Ectodermal cell (in vitro differentiated cells): ENCODE data around the gene GPR62.
"Not testable (repeated sequence)": the region's sequence is repeated elsewhere in the genome, so short reads cannot be mapped to it uniquely, and the experiment has no call there.

Source experiments
- H3K27ac ChIP-seq: 2 replicates; pipeline ENCODE4 v1.7.0; 2013; ENCODE audit warnings: mild to moderate bottlenecking, low read depth, low read length; ENCODE audit not compliant: insufficient read depth, poor library complexity, severe bottlenecking
- H3K27me3 ChIP-seq: 2 replicates; pipeline ENCODE4 v1.7.0; 2013; ENCODE audit warnings: mild to moderate bottlenecking, low read length; ENCODE audit not compliant: insufficient read depth, control insufficient read depth, poor library complexity, severe bottlenecking
- H3K36me3 ChIP-seq: one replicate; pipeline ENCODE4 v1.7.0; 2013; ENCODE audit warnings: low read length; ENCODE audit not compliant: control insufficient read depth, insufficient read depth
- H3K4me1 ChIP-seq: one replicate; pipeline ENCODE4 v1.7.0; 2013; ENCODE audit warnings: low read length; ENCODE audit not compliant: control insufficient read depth, insufficient read depth
- H3K4me3 ChIP-seq: 2 replicates; pipeline ENCODE4 v1.7.0; 2013; ENCODE audit warnings: low read depth, low read length, control low read depth; ENCODE audit not compliant: insufficient read depth
- H3K9me3 ChIP-seq: 2 replicates; pipeline ENCODE4 v1.7.0; 2013; ENCODE audit warnings: mild to moderate bottlenecking, low read length, moderate library complexity; ENCODE audit not compliant: control insufficient read depth
- WGBS, 2 experiments: methylation state at CpG; one replicate each; pipeline ENCODE4 v1.1.7; 2013; ENCODE audit warnings: missing lambda C conversion rate in 2 of 2; 5-methylcytosine and 5-hydroxymethylcytosine counted together

Gene GPR62

GRCh38 chr3:51993657-51994056 lies 38.5 kb downstream of the GPR62 start:
- H3K36me3 ChIP-seq = peaks cover 26% of the 10 kb centered on the region
- 94 to 95% methylated on average over 4 to 7 of the region's 13 CpGs for WGBS, 2 experiments
- not testable (repeated sequence) for H3K27me3 ChIP-seq, H3K27ac ChIP-seq, H3K9me3 ChIP-seq, H3K4me3 ChIP-seq, H3K4me1 ChIP-seq

- no peaks in the 10 kb centered on the region for H3K27me3 ChIP-seq
Observed at GRCh38 chr3:51994530-51994929, 39.3 kb downstream of the GPR62 start.

GRCh38 chr3:51995346-51996163 lies 40.4 kb downstream of the GPR62 start, which contains the start of gene RPL29:
Gene RPL29, minus strand, starts transcription at chr3:51995895. Its CDS starts 434 bp downstream, at chr3:51995461.
- no peaks in the 10 kb centered on the region for H3K27me3 ChIP-seq
- no peaks in the 10 kb centered on the region for H3K9me3 ChIP-seq
- peaks cover 8% of the 10 kb centered on the region for H3K4me1 ChIP-seq
- WGBS, 2 experiments = 0 to 1% methylated on average over 40 of the region's 40 CpGs
- H3K36me3 ChIP-seq = peaks cover 26% of the 10 kb centered on the region
- peak within 1 kb of the TSS; percentile 98 for H3K27ac ChIP-seq
- peak within 1 kb of the TSS; percentile 100 for H3K4me3 ChIP-seq

More at GRCh38 chr3:51994530-51994929, 39.3 kb downstream of the GPR62 start:
- no peak overlapping the region for H3K27ac ChIP-seq
- peak overlapping the region; percentile 100 for H3K4me3 ChIP-seq
- peaks cover 8% of the 10 kb centered on the region for H3K4me1 ChIP-seq
- H3K36me3 ChIP-seq = peaks cover 26% of the 10 kb centered on the region
- no peaks in the 10 kb centered on the region for H3K9me3 ChIP-seq
- WGBS, 2 experiments = 96 to 100% methylated on average over 2 of the region's 2 CpGs

- 85 to 89% methylated on average over 2 of the region's 2 CpGs for WGBS, 2 experiments
- no peaks in the 10 kb centered on the region for H3K9me3 ChIP-seq
- no peaks in the 10 kb centered on the region for H3K27me3 ChIP-seq
- H3K4me3 ChIP-seq = no peak overlapping the region
- H3K27ac ChIP-seq = no peak overlapping the region
- peaks cover 14% of the 10 kb centered on the region for H3K4me1 ChIP-seq
- peaks cover 22% of the 10 kb centered on the region for H3K36me3 ChIP-seq
Observed at GRCh38 chr3:51997172-51997571, 42.0 kb downstream of the GPR62 start.

- Histone ChIP-seq H3K4me3 (no peak overlapping the region), H3K27ac (no peak overlapping the region), H3K36me3 (peaks cover 15% of the 10 kb centered on the region), H3K9me3 (no peaks in the 10 kb centered on the region), H3K27me3 (no peaks in the 10 kb centered on the region), H3K4me1 (peaks cover 23% of the 10 kb centered on the region)
- WGBS, 2 experiments = 56 to 57% methylated on average over 6 of the region's 7 CpGs
Observed at GRCh38 chr3:51997935-51998596, 42.9 kb downstream of the GPR62 start.

- no peaks in the 10 kb centered on the region for H3K9me3 ChIP-seq
- H3K36me3 ChIP-seq = peaks cover 10% of the 10 kb centered on the region
- no peaks in the 10 kb centered on the region for H3K27me3 ChIP-seq
- H3K4me3 ChIP-seq = no peak overlapping the region
- no peak overlapping the region for H3K27ac ChIP-seq
- H3K4me1 ChIP-seq = peaks cover 30% of the 10 kb centered on the region
- 87 to 90% methylated on average over 7 of the region's 7 CpGs for WGBS, 2 experiments
Observed at GRCh38 chr3:51998774-51999173, 43.6 kb downstream of the GPR62 start.

- H3K27ac ChIP-seq = no peak overlapping the region
Observed at GRCh38 chr3:51999846-52000245, 44.7 kb downstream of the GPR62 start.

GRCh38 chr3:52001443-52001974 lies 46.3 kb downstream of the GPR62 start:
- H3K4me3 ChIP-seq = no peak overlapping the region
- WGBS, 2 experiments = 3 to 5% methylated on average over 18 of the region's 18 CpGs
- H3K36me3 ChIP-seq = no peaks in the 10 kb centered on the region
- no peak overlapping the region for H3K27ac ChIP-seq
- H3K9me3 ChIP-seq = no peaks in the 10 kb centered on the region
- peaks cover 48% of the 10 kb centered on the region for H3K4me1 ChIP-seq
- H3K27me3 ChIP-seq = no peaks in the 10 kb centered on the region

More at GRCh38 chr3:51999846-52000245, 44.7 kb downstream of the GPR62 start:
- H3K9me3 ChIP-seq = no peaks in the 10 kb centered on the region
- WGBS, 2 experiments = 87 to 90% methylated on average over 2 of the region's 2 CpGs
- H3K4me1 ChIP-seq = peaks cover 34% of the 10 kb centered on the region
- H3K4me3 ChIP-seq = no peak overlapping the region
- H3K27me3 ChIP-seq = no peaks in the 10 kb centered on the region
- H3K36me3 ChIP-seq = peaks cover under 1% of the 10 kb centered on the region

- 8% methylated on average over 5 to 6 of the region's 6 CpGs for WGBS, 2 experiments
- H3K4me1 ChIP-seq = peaks cover 50% of the 10 kb centered on the region
- peak overlapping the region; percentile 24 for H3K4me3 ChIP-seq
- H3K9me3 ChIP-seq = no peaks in the 10 kb centered on the region
- no peaks in the 10 kb centered on the region for H3K27me3 ChIP-seq
- peak overlapping the region; percentile 67 for H3K27ac ChIP-seq
- H3K36me3 ChIP-seq = no peaks in the 10 kb centered on the region
Observed at GRCh38 chr3:52002748-52003147, 47.6 kb downstream of the GPR62 start.

- Histone ChIP-seq H3K27me3 (no peaks in the 10 kb centered on the region), H3K4me1 (peaks cover 50% of the 10 kb centered on the region), H3K4me3 (peak overlapping the region; percentile 9), H3K9me3 (no peaks in the 10 kb centered on the region), H3K27ac (peak overlapping the region; percentile 26), H3K36me3 (no peaks in the 10 kb centered on the region)
- 39 to 41% methylated on average over 16 of the region's 16 CpGs for WGBS, 2 experiments
Observed at GRCh38 chr3:52004163-52004787, 49.1 kb downstream of the GPR62 start.
